GM12878 (cell line): Measurements from ENCODE around the gene VASP. TPM values are rescaled to one million over a fixed set of nuclear protein-coding genes. Genes with fewer than 3 reads are reported as not detected.
"Not testable (repeated sequence)": the region's sequence is repeated elsewhere in the genome, so short reads cannot be mapped to it uniquely, and the experiment has no call there.

Experiments
- ATAC-seq: fragments of 200-7000 bp; cut with Tn5 transposase; 3 replicates; pipeline ENCODE4 v1.9.1; 2020; ENCODE audit warnings: mild to moderate bottlenecking, moderate library complexity
- BruUV-seq: library from RNA; stranded (reverse); fragments of 400-500 nt; replicated peaks from 2 replicates; lab custom pipeline; 2021; lab: Mats Ljungman, UMichigan
- CTCF ChIA-PET: fragments of 300-600 bp; sonication (Branson Sonifier 250); formaldehyde crosslinking; extraction: SDS; loops from one replicate; lab custom pipeline; 2021; ENCODE audit warnings: inconsistent platforms; lab: Yijun Ruan, JAX
- POLR2A ChIA-PET: fragments of 350-600 bp; formaldehyde crosslinking; extraction: SDS; loops from one replicate; lab custom pipeline; 2021; ENCODE audit warnings: inconsistent platforms; lab: Charles Lee
- RAD21 ChIA-PET: fragments of 300-600 bp; sonication (Branson Sonifier 250); formaldehyde crosslinking; loops from one replicate; lab custom pipeline; 2023; ENCODE audit warnings: antibody characterized with exemption; ENCODE audit not compliant: unreplicated experiment; lab: Charles Lee
- SMC1A ChIA-PET: fragments of 300-600 bp; sonication (Branson Sonifier 250); formaldehyde crosslinking; loops from one replicate; lab custom pipeline; 2023; ENCODE audit not compliant: unreplicated experiment, uncharacterized antibody; lab: Charles Lee
- DNase-seq: peaks from one replicate; pipeline ENCODE4 v3.0.0-alpha.2; 2011; ENCODE audit warnings: low read depth, low spot score
- FAIRE-seq: peaks from 3 replicates; lab custom pipeline; 2011; peaks lifted over from hg19 to GRCh38; lab: Jason Lieb, UNC
- H2AFZ ChIP-seq: 2 replicates; pipeline ENCODE4 v1.6.0; 2011; ENCODE audit warnings: low read depth, low read length, control low read depth; ENCODE audit not compliant: control insufficient read depth
- H3K27ac ChIP-seq: 2 replicates; pipeline ENCODE4 v1.5.1; 2011; ENCODE audit warnings: control low read depth; ENCODE audit not compliant: control insufficient read depth, insufficient read depth
- H3K27me3 ChIP-seq, 2 experiments: replicated peaks in 1 of 2; 2 replicates each; pipeline versions ENCODE4 v1.6.0 to v1.6.1; 2011; ENCODE audit warnings: low read length in 1 of 2; ENCODE audit not compliant: control insufficient read depth in 2 of 2, insufficient read depth in 2 of 2
- H3K36me3 ChIP-seq, 2 experiments: 2 replicates each; pipeline ENCODE4 v1.5.1; 2011; ENCODE audit warnings: low read length in 1 of 2; ENCODE audit not compliant: control insufficient read depth in 2 of 2, insufficient read depth in 2 of 2
- H3K4me1 ChIP-seq: 2 replicates; pipeline ENCODE4 v1.6.1; 2011; ENCODE audit warnings: mild to moderate bottlenecking, low read length, moderate library complexity, mixed read lengths; ENCODE audit not compliant: control insufficient read depth, insufficient read depth
- H3K4me2 ChIP-seq: 2 replicates; pipeline ENCODE4 v1.6.0; 2011; ENCODE audit warnings: control low read depth; ENCODE audit not compliant: control insufficient read depth, insufficient read depth
- H3K4me3 ChIP-seq: fragments of 200-600 bp; sonication (generic); 2 replicates; pipeline ENCODE4 v1.5.1; 2016
- H3K79me2 ChIP-seq: 2 replicates; pipeline ENCODE4 v1.6.0; 2011; ENCODE audit warnings: low read length; ENCODE audit not compliant: control insufficient read depth, insufficient read depth
- H3K9ac ChIP-seq: 2 replicates; pipeline ENCODE4 v1.8.0; 2011; ENCODE audit warnings: low read length, control low read depth, mixed read lengths; ENCODE audit not compliant: control insufficient read depth, insufficient read depth
- H3K9me3 ChIP-seq: replicated peaks from 3 replicates; pipeline ENCODE4 v1.5.1; 2011; ENCODE audit warnings: mild to moderate bottlenecking, low read length; ENCODE audit not compliant: control insufficient read depth, insufficient read depth
- H4K20me1 ChIP-seq: 2 replicates; pipeline ENCODE4 v1.6.0; 2011; ENCODE audit not compliant: control insufficient read depth, insufficient read depth
- ATF2 ChIP-seq: IDR thresholded peaks from 2 replicates; pipeline ENCODE4 v1.6.1; 2012; ENCODE audit warnings: low read length, inconsistent platforms
- IKZF2 ChIP-seq, 2 experiments: fragments of 450-650 bp; IDR thresholded peaks; 2 replicates each; pipeline ENCODE4 v1.6.1; 2017; ENCODE audit warnings: mild to moderate bottlenecking in 2 of 2, moderate library complexity in 2 of 2
- POLR2AphosphoS5 ChIP-seq: IDR thresholded peaks from 2 replicates; pipeline ENCODE4 v1.6.1; 2011; ENCODE audit warnings: mild to moderate bottlenecking, low read length, inconsistent platforms
- SMARCA5 ChIP-seq: fragments of 450-650 bp; IDR thresholded peaks from 2 replicates; pipeline ENCODE4 v1.6.1; 2017; ENCODE audit warnings: mild to moderate bottlenecking
- ZNF217 ChIP-seq: fragments of 450-650 bp; IDR thresholded peaks from 2 replicates; pipeline ENCODE4 v1.6.1; 2017; ENCODE audit warnings: antibody characterized with exemption, mild to moderate bottlenecking
- WGBS: methylation state at CpG from one replicate; pipeline ENCODE4 v1.1.6; 2016; ENCODE audit warnings: low lambda C conversion rate; ENCODE audit not compliant: insufficient replicate concordance, insufficient coverage; ENCODE audit errors: missing lambda C conversion rate; 5-methylcytosine and 5-hydroxymethylcytosine counted together
- in situ Hi-C: fragments of 300-500 bp; cut with MboI; formaldehyde crosslinking; loops from 9 replicates; pipeline ENCODE4 v1.14.3; 2018; ENCODE audit warnings: mixed read lengths
- intact Hi-C: fragments of 100-400 bp; cut with micrococcal nuclease; formaldehyde crosslinking; loops from one replicate; pipeline ENCODE4 v1.14.2; 2022; ENCODE audit not compliant: unreplicated experiment
- polyA plus RNA-seq, 11 experiments: library from polyadenylated mRNA; depleted of rRNA in 4 of 11; unstranded in 6 of 11; stranded (reverse) in 5 of 11; fragments of >200 nt; fragmentation: Nextera tagmentation in 4 of 11; fragmentation: Illumina TruSeq in 1 of 11; extraction: Ambion mirVana in 4 of 11; extraction: Trizol in 1 of 11; gene quantifications; 1 replicate in 1 of 11; 2 replicates in 10 of 11; pipeline versions ENCODE4 v1.2.1 to v1.2.3, GENCODE V29; 2011 to 2016; ENCODE audit warnings: inconsistent platforms in 2 of 11, missing spikeins in 2 of 11, low read depth in 1 of 11
- total RNA-seq, 4 experiments: library from RNA; depleted of rRNA in 3 of 4; stranded (reverse); fragments of >200 nt in 3 of 4; fragmentation: Illumina TruSeq in 1 of 4; extraction: Trizol in 1 of 4; gene quantifications; 2 replicates each; pipeline versions ENCODE4 v1.2.1 to v1.2.3, GENCODE V29; 2013 to 2021

Gene VASP
- total and polyA plus RNA-seq, 10 of the 15 experiments (the other 5 are each of a cell fraction or from before 2014, with no cell fraction given), result 19.5 to 298 (median 84.8) TPM

- H3K79me2 ChIP-seq, result peaks cover 87% of the 10 kb centered on the region
- WGBS, result 24% methylated on average over 11 of the region's 11 CpGs
Observed at GRCh38 chr19:45510352-45510751, 3.1 kb downstream of the VASP start.

GRCh38 chr19:45511074-45511473 is 3.8 kb downstream of the VASP start:
- FAIRE-seq, result no peak
- 35% methylated on average over 5 of the region's 5 CpGs for WGBS
- H3K27ac ChIP-seq, result peak overlapping the region; percentile 17; the same call in 1 of the 2 replicates
- H2AFZ ChIP-seq, result no peak overlapping the region
- TF ChIP-seq POLR2AphosphoS5 (peak; percentile 47; the same call in 1 of the 2 replicates), ATF2 (no peak), SMARCA5 (0 out of 2 replicates have a peak, but pooled peaks have one; percentile 47), IKZF2 (IDR thresholded peaks at IDR 0.05) (0 out of 4 replicates have a peak, but pooled peaks of 1 of the 2 experiments have one; percentile 8), ZNF217 (peak; percentile 91)
- TF ChIP-seq, all 136 proteins: peak for 4
- ATAC-seq (no peak), DNase-seq (no peak)
- POLR2A ChIA-PET, result interaction anchor here (0.7 to 2.0 kb wide), 5 partner anchors 12 to 1699 kb away, joined by 3 to 14 read pairs (median 3); partner anchors contain the start of genes PPM1N, QPCTL and SNRPD2
- in situ Hi-C loops, result no loop called here
- SMC1A ChIA-PET, result interaction anchor here (0.8 kb wide), 1 partner anchor 18 kb away, joined by 3 read pairs; no protein-coding TSS in a partner anchor
- H3K36me3 ChIP-seq, result peaks cover 0 to 4% of the 10 kb centered on the region in 2 experiments; a peak in 3 of 4 replicates
- peak overlapping the region; percentile 99 for H3K4me3 ChIP-seq
- H4K20me1 ChIP-seq, result no peaks in the 10 kb centered on the region
- intact Hi-C loops, result no loop called here
- H3K9me3 ChIP-seq, result no peaks in the 10 kb centered on the region; the same call in 2 of the 3 replicates
- RAD21 ChIA-PET, result interaction anchor here (1.0 to 1.2 kb wide), 2 partner anchors 32 to 131 kb away, joined by 3 to 5 read pairs; no protein-coding TSS in a partner anchor
- H3K9ac ChIP-seq, result 0 out of 2 replicates have a peak overlapping the region, but pooled peaks have one; percentile 2
- peaks cover 93% of the 10 kb centered on the region for H3K79me2 ChIP-seq
- peaks cover 42% of the 10 kb centered on the region for H3K4me1 ChIP-seq
- no TSS peak for BruUV-seq
- no peaks in the 10 kb centered on the region for H3K27me3 ChIP-seq
- H3K4me2 ChIP-seq, result peak overlapping the region; percentile 59
- CTCF ChIA-PET, result interaction anchor here (0.7 to 2.1 kb wide), 6 partner anchors 32 to 182 kb away, joined by 3 to 9 read pairs (median 4); partner anchors contain the start of genes OPA3 and QPCTL

More at GRCh38 chr19:45510352-45510751, 3.1 kb downstream of the VASP start:
- peak overlapping the region; percentile 99 for H3K4me3 ChIP-seq
- FAIRE-seq, H3K27me3 ChIP-seq, DNase-seq, BruUV-seq, intact Hi-C loops, H2AFZ ChIP-seq, in situ Hi-C loops: not testable (repeated sequence)
- SMC1A ChIA-PET, result interaction anchor here (0.8 to 1.2 kb wide), 3 partner anchors 17 to 132 kb away, joined by 3 to 6 read pairs (median 4); no protein-coding TSS in a partner anchor
- CTCF ChIA-PET, result interaction anchor here (0.8 to 2.1 kb wide), 5 partner anchors 32 to 182 kb away, joined by 3 to 9 read pairs (median 4); partner anchors contain the start of genes OPA3 and QPCTL
- POLR2A ChIA-PET, result interaction anchor here (0.6 to 2.0 kb wide), 7 partner anchors 12 to 199 kb away, joined by 3 to 14 read pairs (median 4); partner anchors contain the start of genes EML2, PPM1N, QPCTL and RTN2
- RAD21 ChIA-PET, result interaction anchor here (1.0 to 1.3 kb wide), 3 partner anchors 9 to 132 kb away, joined by 3 to 5 read pairs (median 3); no protein-coding TSS in a partner anchor
- TF ChIP-seq ZNF217, result peak; percentile 71; the same call in 1 of the 2 replicates
- TF ChIP-seq, all 136 proteins: peak for 1; not testable (repeated sequence) for 135
- H4K20me1 ChIP-seq, ATAC-seq, H3K36me3 ChIP-seq, H3K9me3 ChIP-seq: not testable (repeated sequence)
- Histone ChIP-seq H3K27ac (peak overlapping the region; percentile 98), H3K4me2 (peak overlapping the region; percentile 99; the same call in 1 of the 2 replicates), H3K9ac (peak overlapping the region; percentile 98), H3K4me1 (peaks cover 42% of the 10 kb centered on the region)
